Testis (tissue), 2 donors: ENCODE results near the gene PMEPA1.

Experiments
- POLR2A ChIP-seq: fragments of 450-650 bp; IDR thresholded peaks from one replicate; pipeline ENCODE4 v1.6.1; 2017; ENCODE audit warnings: antibody characterized with exemption, mild to moderate bottlenecking, moderate library complexity
- TF ChIP-seq, protein P1 (sequence below), 3 experiments: fragments of 450-650 bp in 2 of 3; fragments of 200-600 bp in 1 of 3; sonication (generic) in 1 of 3; IDR thresholded peaks; one replicate each; pipeline ENCODE4 v1.5.1; 2016 to 2019; ENCODE audit warnings: antibody characterized with exemption in 3 of 3, mild to moderate bottlenecking in 2 of 3, moderate library complexity in 1 of 3

DNA sequence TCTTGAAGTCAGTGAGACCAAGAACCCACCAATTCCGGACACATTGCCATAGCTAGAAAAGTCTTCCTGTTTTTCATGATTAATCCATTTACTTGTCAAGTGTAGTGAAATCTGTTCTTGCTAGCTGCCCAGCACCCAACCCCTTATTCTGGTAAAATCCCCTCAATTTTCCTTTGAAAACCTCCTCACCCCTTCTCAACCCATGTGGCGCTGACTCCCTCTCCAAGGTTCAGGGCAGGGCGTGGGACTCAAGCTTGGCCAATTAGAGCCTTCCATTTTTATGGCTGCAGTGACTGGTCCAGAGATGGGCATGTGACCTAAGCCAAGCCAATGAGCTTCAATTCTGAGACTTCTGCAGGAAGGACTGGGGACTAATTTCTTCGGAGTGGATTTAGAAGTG, 79.8 kb downstream of the PMEPA1 start:
- TF ChIP-seq, protein P1, sequence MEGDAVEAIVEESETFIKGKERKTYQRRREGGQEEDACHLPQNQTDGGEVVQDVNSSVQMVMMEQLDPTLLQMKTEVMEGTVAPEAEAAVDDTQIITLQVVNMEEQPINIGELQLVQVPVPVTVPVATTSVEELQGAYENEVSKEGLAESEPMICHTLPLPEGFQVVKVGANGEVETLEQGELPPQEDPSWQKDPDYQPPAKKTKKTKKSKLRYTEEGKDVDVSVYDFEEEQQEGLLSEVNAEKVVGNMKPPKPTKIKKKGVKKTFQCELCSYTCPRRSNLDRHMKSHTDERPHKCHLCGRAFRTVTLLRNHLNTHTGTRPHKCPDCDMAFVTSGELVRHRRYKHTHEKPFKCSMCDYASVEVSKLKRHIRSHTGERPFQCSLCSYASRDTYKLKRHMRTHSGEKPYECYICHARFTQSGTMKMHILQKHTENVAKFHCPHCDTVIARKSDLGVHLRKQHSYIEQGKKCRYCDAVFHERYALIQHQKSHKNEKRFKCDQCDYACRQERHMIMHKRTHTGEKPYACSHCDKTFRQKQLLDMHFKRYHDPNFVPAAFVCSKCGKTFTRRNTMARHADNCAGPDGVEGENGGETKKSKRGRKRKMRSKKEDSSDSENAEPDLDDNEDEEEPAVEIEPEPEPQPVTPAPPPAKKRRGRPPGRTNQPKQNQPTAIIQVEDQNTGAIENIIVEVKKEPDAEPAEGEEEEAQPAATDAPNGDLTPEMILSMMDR (IDR thresholded peaks at IDR 0.05) = no peak
- TF ChIP-seq POLR2A = no peak
